ENCODE measurements around the gene FAM117A.

The FAM117A gene, protein sequence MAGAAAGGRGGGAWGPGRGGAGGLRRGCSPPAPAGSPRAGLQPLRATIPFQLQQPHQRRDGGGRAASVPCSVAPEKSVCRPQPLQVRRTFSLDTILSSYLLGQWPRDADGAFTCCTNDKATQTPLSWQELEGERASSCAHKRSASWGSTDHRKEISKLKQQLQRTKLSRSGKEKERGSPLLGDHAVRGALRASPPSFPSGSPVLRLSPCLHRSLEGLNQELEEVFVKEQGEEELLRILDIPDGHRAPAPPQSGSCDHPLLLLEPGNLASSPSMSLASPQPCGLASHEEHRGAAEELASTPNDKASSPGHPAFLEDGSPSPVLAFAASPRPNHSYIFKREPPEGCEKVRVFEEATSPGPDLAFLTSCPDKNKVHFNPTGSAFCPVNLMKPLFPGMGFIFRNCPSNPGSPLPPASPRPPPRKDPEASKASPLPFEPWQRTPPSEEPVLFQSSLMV

DNA sequence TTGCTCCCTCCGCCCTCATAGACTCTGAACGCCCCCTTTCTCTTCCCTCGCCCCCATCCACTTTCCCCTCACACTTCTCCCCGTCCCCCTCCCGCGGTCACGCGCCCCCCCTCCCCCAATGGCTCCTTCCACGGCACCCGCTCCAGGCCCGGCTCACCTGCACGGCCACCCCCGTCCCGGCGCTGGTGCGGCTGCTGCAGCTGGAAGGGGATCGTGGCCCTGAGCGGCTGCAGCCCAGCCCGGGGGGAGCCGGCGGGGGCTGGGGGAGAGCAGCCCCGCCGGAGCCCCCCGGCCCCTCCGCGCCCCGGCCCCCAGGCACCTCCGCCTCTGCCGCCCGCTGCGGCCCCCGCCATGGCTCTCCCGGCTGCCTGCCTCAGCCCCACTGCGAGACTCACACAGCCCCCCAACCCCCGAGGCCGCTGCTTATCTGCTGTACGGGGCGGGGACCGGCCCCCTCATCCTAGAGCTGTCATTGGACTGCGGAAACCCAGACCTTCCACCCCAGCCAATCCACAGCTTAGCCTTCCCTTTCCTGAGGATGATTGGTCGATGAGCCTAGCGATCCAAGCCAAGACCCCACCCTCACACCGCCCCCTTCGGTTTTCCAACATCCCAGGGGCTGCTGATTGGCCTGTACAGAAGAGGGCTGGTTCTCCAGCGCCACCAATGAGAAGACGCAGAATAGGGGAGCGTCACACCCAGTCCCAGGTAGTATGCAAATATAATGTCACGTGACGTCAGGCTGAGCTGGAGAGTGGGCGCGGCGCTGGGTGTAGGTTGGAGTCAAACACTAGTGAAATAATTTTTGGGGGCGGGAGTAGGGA is at the start of gene FAM117A:
TSS of gene FAM117A (minus strand) at position 397 of the 824 bp plus-strand sequence. CDS start at position 353, 44 bp downstream.
- in situ Hi-C loops (cut with MboI; ENCODE audit: low sequenced_read_pairs) = no loop called here

DNA sequence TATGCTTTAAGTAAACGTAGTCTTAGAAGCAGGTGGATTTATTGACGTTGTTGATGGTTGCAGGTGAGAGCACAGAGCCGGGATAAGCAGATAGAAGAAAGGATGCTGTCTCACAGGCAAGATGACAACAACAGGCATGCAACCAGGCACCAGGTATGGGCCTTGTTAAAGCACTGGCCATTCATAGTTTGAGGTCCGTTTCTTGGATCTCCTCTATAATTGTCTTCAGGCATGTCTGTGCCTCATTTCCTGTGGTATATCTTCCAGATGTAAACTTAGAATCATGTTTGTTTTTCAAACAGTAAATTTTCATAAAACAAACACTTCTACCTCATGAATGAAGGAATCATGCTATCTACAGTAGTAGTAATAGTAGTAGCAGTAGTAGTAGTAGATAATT is 45.1 kb upstream of the FAM117A start:
- in situ Hi-C loops (cut with MboI; ENCODE audit: low sequenced_read_pairs) = no loop called here

DNA sequence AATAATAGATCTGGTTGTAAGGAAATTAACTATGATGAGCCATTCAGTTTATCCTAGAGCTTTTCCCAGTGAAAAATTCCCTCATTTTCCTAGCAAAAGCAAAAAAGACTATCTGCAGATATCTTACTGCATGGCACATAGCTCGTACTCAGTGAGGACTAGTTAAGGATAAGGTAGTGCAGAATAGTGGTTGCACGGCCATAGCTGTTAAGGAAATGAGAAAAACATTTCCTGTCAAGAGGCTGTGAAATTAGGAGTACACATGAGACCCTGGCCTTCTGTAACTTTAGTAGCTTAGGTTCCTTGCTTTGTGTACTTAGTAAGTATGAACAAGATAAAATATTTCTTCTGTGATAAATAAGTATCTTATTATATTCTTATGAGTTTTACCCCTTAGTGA is 34.8 kb upstream of the FAM117A start:
- in situ Hi-C loops (cut with MboI; ENCODE audit: low sequenced_read_pairs) = no loop called here

DNA sequence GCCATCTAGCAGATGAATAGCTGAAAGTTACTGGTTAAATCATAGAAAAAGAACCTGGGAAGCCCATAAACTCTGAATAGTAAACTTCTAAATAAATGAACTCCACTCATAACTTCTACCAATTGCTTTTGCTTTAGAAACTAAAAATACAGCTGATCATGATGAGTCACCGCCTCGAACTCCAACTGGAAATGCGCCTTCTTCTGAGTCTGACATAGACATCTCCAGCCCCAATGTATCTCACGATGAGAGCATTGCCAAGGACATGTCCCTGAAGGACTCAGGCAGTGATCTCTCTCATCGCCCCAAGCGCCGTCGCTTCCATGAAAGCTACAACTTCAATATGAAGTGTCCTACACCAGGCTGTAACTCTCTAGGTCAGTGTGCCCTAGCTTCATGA is 34.3 kb upstream of the FAM117A start:
- in situ Hi-C loops (cut with MboI; ENCODE audit: low sequenced_read_pairs) = no loop called here

DNA sequence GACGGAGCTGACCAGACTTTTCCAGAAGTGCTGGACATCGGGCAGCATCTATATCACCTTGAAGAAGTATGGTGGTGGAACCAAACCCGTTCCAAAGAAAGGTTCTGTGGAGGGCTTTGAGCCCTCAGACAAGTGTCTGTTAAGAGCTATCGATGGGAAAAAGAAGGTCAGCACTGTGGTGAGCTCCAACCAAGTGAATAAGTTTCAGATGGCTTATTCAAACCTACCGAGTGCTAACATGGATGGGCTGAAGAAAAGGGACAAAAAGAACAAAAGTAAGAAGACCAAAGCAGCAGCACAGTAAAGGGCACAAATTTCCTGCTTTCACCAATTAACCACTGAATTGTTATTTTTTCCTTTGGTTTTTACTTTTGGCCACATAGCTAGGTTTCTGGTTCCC is 31.4 kb upstream of the FAM117A start:
- in situ Hi-C loops (cut with MboI; ENCODE audit: low sequenced_read_pairs) = no loop called here

DNA sequence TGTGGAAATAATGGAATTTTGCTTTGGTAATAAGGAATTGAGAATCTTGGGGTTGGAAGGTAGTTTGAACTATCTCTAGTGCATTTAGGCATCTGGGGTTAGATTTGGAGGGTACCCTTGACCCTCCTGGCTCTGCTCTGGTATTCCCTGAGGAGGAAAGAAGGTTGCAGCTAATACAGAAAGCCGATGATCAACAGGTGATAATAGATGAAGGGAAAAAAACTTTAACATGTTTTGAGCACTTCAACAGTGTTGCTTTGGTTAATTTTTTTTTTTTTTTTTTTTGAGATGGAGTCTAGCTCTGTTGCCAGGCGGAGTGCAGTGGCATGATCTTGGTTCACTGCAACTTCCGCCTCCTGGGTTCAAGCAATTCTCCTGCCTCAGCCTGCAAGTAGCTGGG is 29.4 kb upstream of the FAM117A start:
- in situ Hi-C loops (cut with MboI; ENCODE audit: low sequenced_read_pairs) = no loop called here

DNA sequence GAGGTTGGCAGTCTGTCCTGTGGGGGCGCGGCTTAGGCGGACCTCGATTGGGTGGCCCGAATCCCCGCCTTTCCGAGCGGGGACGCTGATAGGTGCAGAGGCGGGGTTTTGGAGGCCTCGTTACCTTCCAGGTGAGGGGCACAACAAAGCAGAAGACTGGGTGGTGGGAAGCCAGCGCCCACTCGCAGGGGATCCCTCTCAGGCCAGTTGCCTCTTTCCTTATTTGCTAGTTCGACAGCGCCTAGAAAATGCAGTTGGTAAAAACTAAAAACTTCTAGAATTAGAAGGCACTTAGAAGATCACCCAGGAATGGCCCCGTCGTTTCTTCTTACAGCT is 25.3 kb upstream of the FAM117A start:
- in situ Hi-C loops (cut with MboI; ENCODE audit: low sequenced_read_pairs) = no loop called here

DNA sequence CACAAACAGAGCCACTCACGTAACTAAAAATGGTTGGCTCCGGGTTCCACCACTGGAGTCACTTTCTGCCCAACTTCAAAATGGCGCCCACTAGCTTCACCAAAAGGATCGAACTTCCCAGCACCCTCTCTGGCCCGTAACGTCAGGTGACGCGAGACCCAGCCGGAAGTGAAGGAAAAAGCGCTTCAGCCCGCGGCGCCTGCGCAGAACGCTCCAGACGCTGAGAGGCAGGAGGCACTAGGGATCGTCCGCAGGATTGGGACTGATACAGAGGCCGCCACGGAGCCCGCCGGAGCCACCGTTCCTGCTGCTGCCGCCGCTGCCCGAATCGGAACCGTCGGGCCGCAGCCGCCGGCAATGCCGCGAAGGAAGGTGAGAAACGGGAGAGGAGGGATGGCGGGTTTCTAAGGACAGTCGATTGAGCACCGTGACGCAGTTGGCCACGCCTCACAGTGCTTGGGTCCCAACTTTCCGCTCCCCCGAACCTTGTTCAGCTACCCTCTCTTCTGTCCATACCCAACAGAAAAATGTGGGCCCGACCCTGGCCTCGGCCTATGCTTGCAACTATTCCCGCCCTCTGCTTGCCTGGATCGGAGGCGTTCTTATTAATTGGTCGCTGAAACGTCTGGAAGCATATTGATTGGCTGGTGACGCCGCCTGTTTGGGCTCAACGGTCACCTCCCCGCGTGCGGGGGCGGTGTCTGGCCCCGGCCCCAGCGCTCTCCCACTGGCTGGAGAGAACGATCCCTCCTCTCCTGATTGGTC is 24.7 kb upstream of the FAM117A start, which contains the start of gene KAT7:
TSS of gene KAT7 (plus strand) at position 204 of the 765 bp plus-strand sequence. CDS start at position 358, 154 bp downstream.
- in situ Hi-C loops (cut with MboI; ENCODE audit: low sequenced_read_pairs) = no loop called here

DNA sequence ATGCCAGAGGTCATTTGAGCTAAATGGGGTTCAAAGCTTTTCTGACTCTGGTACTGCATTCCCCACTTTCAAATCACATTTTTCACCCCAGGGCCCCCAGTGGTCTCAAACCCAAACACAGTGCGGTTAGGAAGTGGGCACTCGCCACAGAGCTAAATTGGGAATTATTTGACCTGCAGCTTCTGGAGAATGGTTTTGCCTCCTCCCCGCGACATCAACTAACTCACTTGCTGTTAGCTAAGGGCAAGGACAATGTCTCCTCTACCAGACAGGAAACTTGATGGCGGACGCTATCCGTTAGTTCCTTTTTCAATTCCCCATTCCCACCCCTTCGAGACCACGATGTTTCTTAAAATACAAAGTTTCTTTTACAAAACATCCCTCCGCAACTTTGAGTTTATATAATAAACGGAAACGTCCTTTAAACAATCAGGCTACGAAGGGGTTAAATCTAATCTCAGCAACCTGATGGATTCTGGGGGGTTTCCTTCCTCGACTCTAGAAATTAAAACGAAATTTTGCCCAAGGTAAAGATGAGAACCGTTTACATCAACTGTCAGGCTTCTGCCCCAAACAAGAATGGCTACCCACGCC is 24.1 kb upstream of the FAM117A start:
- in situ Hi-C loops (cut with MboI; ENCODE audit: low sequenced_read_pairs) = no loop called here

DNA sequence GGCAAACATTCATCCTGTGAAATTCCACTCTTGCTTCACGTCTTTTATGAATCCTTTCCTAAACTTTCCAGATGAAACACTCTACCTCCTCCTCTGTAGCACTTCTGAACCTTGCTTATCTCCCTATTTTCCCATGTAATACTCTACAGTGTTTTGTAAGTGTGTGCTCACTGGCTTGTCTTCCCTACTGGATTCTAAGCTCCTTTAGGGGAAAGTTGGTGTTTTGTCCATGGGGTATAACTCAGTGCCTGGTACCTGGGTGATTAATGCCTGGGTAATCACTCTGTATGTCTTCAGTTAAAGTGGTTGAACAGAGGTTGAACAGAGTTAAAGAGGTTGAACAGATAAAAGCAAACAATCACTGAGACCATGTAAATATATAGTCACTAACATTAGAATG is 20.7 kb upstream of the FAM117A start:
- in situ Hi-C loops (cut with MboI; ENCODE audit: low sequenced_read_pairs) = no loop called here

DNA sequence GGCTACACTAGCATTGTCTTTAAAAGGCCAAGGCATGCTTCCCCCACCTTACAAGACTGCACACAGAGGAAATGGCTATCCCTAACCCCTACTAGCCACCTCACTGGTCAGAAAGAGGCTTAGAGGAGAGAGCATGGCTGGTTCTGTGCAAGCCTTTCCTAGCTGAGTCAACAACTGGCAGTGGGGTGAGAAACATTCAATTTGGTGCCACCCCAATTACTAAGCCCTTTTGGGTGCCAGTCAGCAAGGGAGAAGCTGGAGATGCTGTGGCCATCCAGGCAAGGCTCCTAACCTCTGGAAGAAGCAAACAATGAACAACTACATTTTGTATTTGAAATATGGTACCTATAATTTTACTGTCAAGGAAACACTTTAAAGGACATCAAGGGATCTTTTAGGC is 19.9 kb upstream of the FAM117A start:
- in situ Hi-C loops (cut with MboI; ENCODE audit: low sequenced_read_pairs) = no loop called here

DNA sequence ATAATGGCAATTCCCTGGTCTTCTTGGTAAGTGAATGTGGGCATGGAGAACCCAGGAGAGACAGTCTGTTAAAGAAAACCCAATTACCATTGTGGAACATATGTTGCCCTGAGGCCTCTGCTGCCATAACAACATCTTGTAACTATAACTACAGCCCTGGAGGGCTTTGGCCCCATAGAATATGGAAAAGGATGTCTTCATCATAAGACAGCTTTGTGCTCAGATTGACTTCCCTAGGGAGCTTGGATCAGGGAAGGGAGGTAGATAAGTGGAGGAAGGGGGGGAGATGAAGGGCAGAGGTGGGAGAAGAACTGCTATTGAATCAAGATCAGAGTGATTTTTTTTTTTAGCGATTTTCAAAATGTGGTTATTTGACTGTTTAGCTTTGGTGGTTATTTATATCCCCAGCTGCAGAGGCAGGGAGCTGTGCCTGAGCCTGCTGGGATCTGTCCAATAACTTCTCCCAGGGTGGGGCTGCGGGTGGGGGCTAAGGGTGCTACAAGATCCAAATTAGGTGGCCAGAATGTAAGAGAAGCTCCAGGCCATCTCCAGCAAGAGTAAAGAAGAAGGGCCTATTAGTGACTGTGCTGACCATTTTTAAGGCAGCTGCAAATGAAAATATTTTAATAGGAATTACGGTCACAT is 19.3 kb upstream of the FAM117A start:
- in situ Hi-C loops (cut with MboI; ENCODE audit: low sequenced_read_pairs) = no loop called here

DNA sequence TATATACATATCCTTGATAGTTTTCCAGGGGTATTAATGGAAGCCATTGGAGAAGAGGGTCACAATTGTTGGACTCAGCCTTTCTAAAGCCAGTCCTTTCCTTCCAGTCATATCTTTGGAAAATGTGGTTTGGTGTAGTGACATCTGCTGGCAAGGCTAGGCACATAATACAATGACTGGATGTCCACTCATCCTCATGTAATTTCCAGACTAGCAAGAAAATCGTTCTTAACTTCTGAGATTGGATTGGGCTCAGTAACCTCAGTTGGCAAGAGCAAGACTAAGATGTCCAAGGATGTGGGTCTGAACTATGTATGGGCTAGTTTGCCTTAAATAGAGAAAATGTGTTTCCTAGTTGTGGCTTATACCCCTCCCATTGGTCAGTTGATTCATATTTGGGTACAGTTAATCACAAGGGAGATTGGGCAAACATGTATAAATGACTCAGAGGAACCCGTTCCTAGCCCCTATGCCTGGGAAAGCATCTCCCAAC is 15.9 kb upstream of the FAM117A start:
- in situ Hi-C loops (cut with MboI; ENCODE audit: low sequenced_read_pairs) = no loop called here

DNA sequence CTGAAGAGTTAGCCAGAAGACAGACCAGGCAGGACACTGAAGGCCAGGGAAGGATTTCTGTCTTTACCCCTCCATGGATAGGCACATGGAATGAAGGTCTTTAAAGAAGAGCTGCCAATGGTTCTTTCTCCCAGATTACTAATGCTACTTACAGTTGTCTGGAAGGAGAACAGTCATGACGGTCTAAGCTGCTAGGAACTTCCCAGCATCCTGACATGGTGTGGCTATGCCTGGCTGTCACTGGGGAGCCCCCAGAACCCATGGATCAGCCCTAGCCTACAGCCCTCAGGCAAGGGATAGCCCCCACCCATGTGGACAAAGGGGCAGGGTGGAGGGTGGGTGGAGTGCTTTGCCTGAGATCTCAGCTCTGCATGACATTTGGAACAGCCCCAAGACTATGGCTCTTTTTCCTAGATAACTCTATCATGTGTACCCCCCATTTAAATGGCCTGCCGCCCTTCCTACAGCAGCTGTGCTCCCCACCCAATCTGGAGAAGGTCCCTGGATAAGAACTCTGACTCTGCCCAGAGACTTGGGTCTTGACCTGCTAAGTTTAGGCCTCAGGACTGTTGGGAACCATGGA is 15.3 kb upstream of the FAM117A start:
- in situ Hi-C loops (cut with MboI; ENCODE audit: low sequenced_read_pairs) = no loop called here

DNA sequence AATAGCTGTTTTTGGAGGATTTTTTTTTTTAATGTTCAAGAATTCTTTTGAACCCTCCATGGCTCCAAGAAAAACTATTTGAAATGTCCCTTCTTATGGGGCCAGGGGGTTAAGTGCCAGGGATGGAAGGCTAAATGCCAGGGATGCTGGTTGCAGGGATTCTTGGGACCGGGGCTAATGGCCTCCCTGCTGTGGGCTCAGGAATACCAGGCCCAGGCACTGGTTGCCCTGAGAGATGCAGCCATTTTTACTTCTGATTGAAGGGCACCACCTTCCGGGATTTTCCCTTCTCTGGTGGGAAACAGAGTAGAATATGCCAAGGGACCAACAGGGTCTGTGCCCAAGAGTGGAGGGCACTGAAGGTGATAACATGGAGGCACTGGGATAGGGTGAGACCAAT is 13.6 kb upstream of the FAM117A start:
- in situ Hi-C loops (cut with MboI; ENCODE audit: low sequenced_read_pairs) = no loop called here

DNA sequence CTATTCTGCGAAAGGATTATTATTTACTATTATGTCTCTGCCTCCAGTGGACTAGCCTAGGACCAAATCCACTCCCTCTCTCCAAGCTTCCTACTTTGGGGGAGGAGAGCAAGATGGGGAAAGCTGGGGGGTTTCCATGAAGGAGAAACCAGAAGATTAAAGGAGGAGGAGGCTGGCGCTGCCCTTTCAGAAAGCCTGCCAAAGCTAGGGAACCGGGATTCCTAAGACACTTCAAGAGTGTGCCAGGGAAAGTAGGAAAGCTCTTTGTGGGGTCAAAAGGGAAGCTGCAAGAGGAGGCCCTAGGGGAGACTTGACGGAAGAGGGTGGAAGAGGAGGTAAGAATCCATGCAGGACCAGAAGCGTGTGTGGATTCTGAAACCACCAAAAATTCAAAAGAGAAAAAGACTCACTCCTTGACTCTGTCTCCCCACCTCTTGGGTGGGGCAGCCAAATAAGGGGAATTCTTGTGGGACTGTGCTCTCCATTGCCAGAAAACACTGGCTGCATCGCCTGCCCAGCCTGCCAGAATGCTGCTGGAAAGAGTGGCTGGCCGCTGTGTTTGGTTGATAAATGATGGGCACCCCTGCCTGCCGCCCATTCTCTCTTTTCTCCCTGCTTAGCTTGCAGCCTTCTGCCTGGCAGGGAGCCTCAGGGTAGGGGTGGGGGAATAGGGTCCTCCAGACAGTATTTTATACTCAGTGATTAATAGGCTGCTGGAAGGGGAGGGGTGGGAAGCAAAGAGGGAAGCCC is 12.8 kb upstream of the FAM117A start:
- in situ Hi-C loops (cut with MboI; ENCODE audit: low sequenced_read_pairs) = no loop called here

DNA sequence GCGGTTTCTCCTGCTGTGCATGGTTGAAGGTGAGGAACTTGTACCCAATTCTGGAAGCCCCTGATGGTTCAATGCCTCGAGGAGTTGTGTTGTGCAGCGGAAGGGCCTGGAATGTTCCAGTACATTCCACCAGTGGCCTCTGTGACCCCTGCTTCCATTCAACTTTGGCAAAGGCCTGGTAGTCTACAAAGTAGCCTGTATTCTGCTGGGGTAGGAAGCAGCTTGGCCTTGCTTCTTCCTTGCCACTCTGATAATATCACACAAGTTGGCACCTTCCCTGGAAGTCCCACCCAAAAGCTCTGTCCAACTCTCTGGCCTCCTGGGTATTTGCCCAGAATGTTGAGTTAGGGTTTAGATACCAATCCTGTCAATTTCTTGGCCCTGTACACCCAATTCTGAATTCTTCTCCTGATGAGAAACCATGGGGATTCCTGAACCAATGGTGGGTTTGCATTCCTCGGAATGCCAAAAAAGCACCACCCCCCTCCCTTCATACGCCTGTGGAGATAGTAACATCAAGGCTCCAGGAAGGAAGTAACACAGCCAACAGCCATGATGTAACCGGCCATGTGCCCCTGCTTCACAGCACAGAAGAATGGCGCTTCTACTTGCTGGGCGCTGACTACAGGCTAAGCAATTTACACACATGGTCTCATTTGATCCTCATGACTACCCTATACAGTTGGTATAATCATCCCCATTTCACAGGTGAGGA is 11.8 kb upstream of the FAM117A start:
- in situ Hi-C loops (cut with MboI; ENCODE audit: low sequenced_read_pairs) = no loop called here

DNA sequence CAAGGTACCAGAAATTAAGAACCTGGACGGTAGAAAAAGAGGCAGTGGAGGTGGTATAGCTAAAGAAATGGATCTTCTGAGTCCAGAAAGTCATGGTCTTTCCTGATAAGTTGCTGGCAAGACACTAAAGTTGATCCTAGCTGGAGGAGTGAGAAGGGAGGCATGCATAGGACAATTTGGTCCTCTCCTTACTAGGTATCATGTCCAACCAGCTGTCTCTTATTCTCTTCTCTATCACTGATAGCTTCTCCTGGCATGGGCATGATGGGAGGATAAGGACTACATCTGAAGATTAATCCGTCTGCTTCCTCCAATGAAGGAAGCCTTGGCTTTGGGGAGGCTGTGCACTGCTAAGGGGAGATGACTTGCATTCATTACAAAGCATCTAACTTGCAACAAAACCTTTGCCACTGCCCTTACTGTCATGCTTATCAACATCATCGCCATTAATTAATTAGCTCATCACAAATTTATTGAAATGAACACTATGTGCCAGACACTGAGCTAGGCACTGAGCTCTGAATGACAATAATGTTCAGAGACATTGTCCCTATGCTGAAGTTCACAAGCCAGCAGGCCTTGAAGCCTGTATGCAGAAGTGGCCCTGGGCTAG is 3.1 kb upstream of the FAM117A start:
- in situ Hi-C loops (cut with MboI; ENCODE audit: low sequenced_read_pairs) = no loop called here
